CD14-positive monocyte (primary cell): Measurements from ENCODE around the gene SRRM3. TPM values are rescaled to one million over a fixed set of nuclear protein-coding genes. Genes with fewer than 3 reads are reported as not detected.
A peak's percentile ranks its signal among the peaks of the same experiment; 100 is the strongest.

Experiments
- DNase-seq, 3 donors: peaks; one replicate each; pipeline ENCODE4 v3.0.0-alpha.2; 2011 to 2022
- H2AFZ ChIP-seq: 2 replicates; pipeline ENCODE4 v1.6.0; 2012; ENCODE audit warnings: mild to moderate bottlenecking, low read depth, low read length, inconsistent platforms; ENCODE audit not compliant: insufficient read depth, poor library complexity, severe bottlenecking
- H3K27ac ChIP-seq, 2 donors: 1 replicate in 1 of 2; 2 replicates in 1 of 2; pipeline ENCODE4 v1.5.1; 2012 to 2013; ENCODE audit warnings: low read length in 2 of 2, control low read depth in 1 of 2, inconsistent platforms in 1 of 2, low read depth in 1 of 2, mild to moderate bottlenecking in 1 of 2
- H3K27me3 ChIP-seq, 2 donors: one replicate each; pipeline versions ENCODE4 v1.6.0 to v1.6.1; 2011 to 2013; ENCODE audit warnings: low read length in 2 of 2; ENCODE audit not compliant: control insufficient read depth in 2 of 2, insufficient read depth in 2 of 2
- H3K36me3 ChIP-seq, 2 donors: replicated peaks in 1 of 2; 1 replicate in 1 of 2; 2 replicates in 1 of 2; pipeline versions ENCODE4 v1.5.1 to v1.6.1; 2012 to 2013; ENCODE audit warnings: low read length in 2 of 2, control low read depth in 1 of 2, inconsistent platforms in 1 of 2, mild to moderate bottlenecking in 1 of 2; ENCODE audit not compliant: insufficient read depth in 2 of 2, control insufficient read depth in 1 of 2
- H3K4me1 ChIP-seq, 2 donors: 1 replicate in 1 of 2; 2 replicates in 1 of 2; pipeline versions ENCODE4 v1.5.1 to v1.6.1; 2012 to 2013; ENCODE audit warnings: low read length in 2 of 2, control low read depth in 1 of 2, inconsistent platforms in 1 of 2, mild to moderate bottlenecking in 1 of 2, moderate library complexity in 1 of 2; ENCODE audit not compliant: insufficient read depth in 2 of 2, control insufficient read depth in 1 of 2
- H3K4me2 ChIP-seq: replicated peaks from 2 replicates; pipeline ENCODE3; 2012; ENCODE audit warnings: low read length, moderate library complexity, mild to moderate bottlenecking; ENCODE audit not compliant: poor library complexity, severe bottlenecking; ENCODE audit errors: extremely low read depth
- H3K4me3 ChIP-seq, 3 experiments: fragments of 200-600 bp in 1 of 3; sonication (generic) in 1 of 3; replicated peaks in 1 of 3; 1 replicate in 2 of 3; 2 replicates in 1 of 3; pipeline ENCODE4 v1.5.1; 2011 to 2013; ENCODE audit warnings: low read length in 3 of 3, mild to moderate bottlenecking in 3 of 3, control low read depth in 2 of 3, low read depth in 2 of 3, inconsistent platforms in 1 of 3, moderate library complexity in 1 of 3
- H3K79me2 ChIP-seq: 2 replicates; pipeline ENCODE4 v1.6.0; 2012; ENCODE audit warnings: mild to moderate bottlenecking, control low read depth, inconsistent platforms, low read length, moderate library complexity; ENCODE audit not compliant: insufficient read depth
- H3K9ac ChIP-seq: 2 replicates; pipeline ENCODE4 v1.6.0; 2017; ENCODE audit warnings: low read length, mild to moderate bottlenecking; ENCODE audit not compliant: insufficient read depth, poor library complexity, severe bottlenecking
- H3K9me3 ChIP-seq, 2 donors: replicated peaks in 1 of 2; 1 replicate in 1 of 2; 2 replicates in 1 of 2; pipeline versions ENCODE4 v1.5.1 to v1.6.1; 2012 to 2013; ENCODE audit warnings: low read length in 2 of 2, control low read depth in 1 of 2; ENCODE audit not compliant: control insufficient read depth in 1 of 2, insufficient read depth in 1 of 2
- H4K20me1 ChIP-seq: 2 replicates; pipeline ENCODE4 v1.6.0; 2012; ENCODE audit warnings: mild to moderate bottlenecking, low read length, control low read depth, moderate library complexity; ENCODE audit not compliant: insufficient read depth
- H3K27ac Mint-ChIP-seq, 7 donors: one replicate each; pipeline ENCODE4 v1.8.0; 2020; ENCODE audit warnings: mild to moderate bottlenecking in 7 of 7, mixed read lengths in 7 of 7, moderate library complexity in 6 of 7, inconsistent platforms in 2 of 7
- H3K27me3 Mint-ChIP-seq, 3 donors: one replicate each; pipeline ENCODE4 v1.8.0; 2021 to 2022; ENCODE audit warnings: low read depth in 3 of 3, mild to moderate bottlenecking in 3 of 3, mixed read lengths in 3 of 3, moderate library complexity in 3 of 3, inconsistent platforms in 1 of 3
- H3K36me3 Mint-ChIP-seq, 2 donors: one replicate each; pipeline ENCODE4 v1.8.0; 2020; ENCODE audit warnings: mixed read lengths in 2 of 2, inconsistent platforms in 1 of 2, mild to moderate bottlenecking in 1 of 2
- H3K4me1 Mint-ChIP-seq: one replicate; pipeline ENCODE4 v1.8.0; 2020; ENCODE audit warnings: mild to moderate bottlenecking, mixed read lengths
- H3K4me3 Mint-ChIP-seq, 2 donors: one replicate each; pipeline ENCODE4 v1.8.0; 2020; ENCODE audit warnings: mild to moderate bottlenecking in 2 of 2, mixed read lengths in 2 of 2, moderate library complexity in 1 of 2
- H3K9me3 Mint-ChIP-seq, 7 donors: one replicate each; pipeline ENCODE4 v1.8.0; 2020 to 2022; ENCODE audit warnings: mixed read lengths in 7 of 7, mild to moderate bottlenecking in 6 of 7, moderate library complexity in 6 of 7, inconsistent platforms in 2 of 7
- CTCF ChIP-seq: fragments of 200-600 bp; IDR thresholded peaks from one replicate; pipeline ENCODE4 v1.8.0; 2022; ENCODE audit warnings: antibody characterized with exemption, mild to moderate bottlenecking
- WGBS: methylation state at CpG from one replicate; pipeline ENCODE4 v1.1.5; 2013; ENCODE audit warnings: missing lambda C conversion rate; ENCODE audit not compliant: insufficient coverage; 5-methylcytosine and 5-hydroxymethylcytosine counted together
- intact Hi-C, 2 donors: fragments of 100-400 bp; cut with micrococcal nuclease; formaldehyde crosslinking; loops; one replicate each; pipeline versions ENCODE4 v1.15.0 to v1.15.1; 2023
- polyA plus RNA-seq, 3 donors: library from polyadenylated mRNA; depleted of rRNA in 1 of 3; unstranded in 2 of 3; stranded (reverse) in 1 of 3; fragments of 300-500 nt in 2 of 3; fragments of >200 nt in 1 of 3; fragmentation: Illumina TruSeq in 2 of 3; gene quantifications; 1 replicate in 2 of 3; 2 replicates in 1 of 3; pipeline ENCODE4 v1.2.3, GENCODE V29; 2012 to 2021

Gene SRRM3
- polyA plus RNA-seq, 3 donors, result not detected

DNA sequence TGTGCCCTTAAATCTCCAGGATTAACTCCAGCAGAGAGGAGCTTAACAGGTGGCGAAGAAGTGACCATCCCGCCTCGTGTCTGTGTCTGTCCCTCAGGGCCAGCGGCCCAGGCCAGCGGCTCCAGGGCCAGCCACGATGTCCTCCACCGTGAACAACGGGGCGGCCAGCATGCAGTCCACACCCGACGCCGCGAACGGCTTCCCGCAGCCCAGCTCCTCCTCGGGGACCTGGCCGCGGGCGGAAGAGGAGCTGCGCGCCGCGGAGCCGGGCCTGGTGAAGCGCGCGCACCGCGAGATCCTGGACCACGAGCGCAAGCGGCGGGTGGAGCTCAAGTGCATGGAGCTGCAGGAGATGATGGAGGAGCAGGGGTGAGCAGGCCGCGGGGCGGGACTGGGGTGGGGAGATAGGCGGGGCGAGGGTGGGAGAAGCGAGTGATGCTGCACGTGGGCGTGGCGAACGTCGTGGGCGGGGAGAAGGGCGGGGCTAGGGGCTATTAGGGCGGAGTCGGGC is 33.3 kb downstream of the SRRM3 start:
- Histone ChIP-seq H3K4me3 (peak overlapping the region in 1 of 3 experiments; percentile 58), H3K27me3 (peaks cover 0 to 14% of the 10 kb centered on the region in 2 donors), H3K79me2 (no peaks in the 10 kb centered on the region), H3K4me1 (peaks cover 4 to 8% of the 10 kb centered on the region in 2 donors), H2AFZ (peak overlapping the region; percentile 76), H3K36me3 (no peaks in the 10 kb centered on the region), H3K9me3 (no peaks in the 10 kb centered on the region), H3K27ac (no peak overlapping the region), H3K4me2 (peak overlapping the region; percentile 69), H3K9ac (no peak overlapping the region), H4K20me1 (no peaks in the 10 kb centered on the region)
- Mint-ChIP-seq H3K36me3 (no peaks in the 10 kb centered on the region), H3K9me3 (peaks cover 0 to 16% (median 7%) of the 10 kb centered on the region in 7 donors), H3K4me3 (peak overlapping the region; percentile 63 to 79), H3K4me1 (peaks cover 14% of the 10 kb centered on the region), H3K27me3 (peaks cover 31 to 52% (median 49%) of the 10 kb centered on the region in 3 donors), H3K27ac (peak overlapping the region in 1 of 7 donors; percentile 48)
- peak; percentile 44 to 66 (median 65) for DNase-seq
- intact Hi-C loops, result no loop called here
- WGBS, result 7% methylated on average over 48 of the region's 48 CpGs
- TF ChIP-seq CTCF, result no peak

GRCh38 chr7:76236224-76236623 is 34.5 kb downstream of the SRRM3 start:
- H3K36me3 Mint-ChIP-seq, result no peaks in the 10 kb centered on the region

More at GRCh38 chr7:76236224-76236623, 34.5 kb downstream of the SRRM3 start:
- Mint-ChIP-seq H3K4me1 (peaks cover 14% of the 10 kb centered on the region), H3K27me3 (peaks cover 33 to 49% (median 45%) of the 10 kb centered on the region in 3 donors), H3K4me3 (no peak overlapping the region), H3K27ac (peak overlapping the region in 1 of 7 donors; percentile 54), H3K9me3 (peaks cover 0 to 16% (median 7%) of the 10 kb centered on the region in 7 donors)
- Histone ChIP-seq H3K79me2 (no peaks in the 10 kb centered on the region), H3K4me1 (peaks cover 4 to 8% of the 10 kb centered on the region in 2 donors), H2AFZ (no peak overlapping the region), H3K36me3 (no peaks in the 10 kb centered on the region), H3K9ac (no peak overlapping the region), H3K27me3 (peaks cover 0 to 14% of the 10 kb centered on the region in 2 donors), H3K4me2 (no peak overlapping the region), H4K20me1 (no peaks in the 10 kb centered on the region), H3K27ac (no peak overlapping the region), H3K4me3 (no peak overlapping the region), H3K9me3 (no peaks in the 10 kb centered on the region)
- intact Hi-C loops, result no loop called here
- DNase-seq, result peak in 1 of 3 donors; percentile 15
- no peak for TF ChIP-seq CTCF
- WGBS, result 77% methylated on average over 6 of the region's 8 CpGs
